ENCODE data around the gene CKAP2L.
"Not testable (repeated sequence)": the region's sequence is repeated elsewhere in the genome, so short reads cannot be mapped to it uniquely, and the experiment has no call there.

The CKAP2L gene

GRCh38 chr2:112724591-112725525 is 39.6 kb downstream of the CKAP2L start:
- DNase-seq = peak; percentile 51

DNA sequence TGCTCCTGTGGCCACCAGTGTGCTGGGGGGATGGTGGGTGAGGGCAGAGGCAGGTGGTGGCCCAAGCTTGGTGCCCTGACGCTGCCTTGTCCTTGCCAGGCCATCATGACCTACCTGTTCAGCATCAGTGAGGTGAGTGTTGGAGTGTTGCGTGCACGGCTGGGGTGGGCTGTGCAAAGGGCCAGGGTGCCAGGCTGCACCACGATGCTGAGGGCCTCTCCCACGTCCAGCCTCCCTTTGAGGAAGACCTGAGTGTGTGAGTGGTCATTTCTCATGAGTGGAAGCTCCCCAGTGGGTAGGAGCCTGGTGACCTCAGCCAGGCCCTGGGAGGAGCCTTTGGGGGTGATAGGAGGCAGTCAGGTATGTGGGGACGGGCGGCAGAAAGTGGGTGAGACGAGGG is 40.4 kb downstream of the CKAP2L start:
- no peak for DNase-seq

GRCh38 chr2:112723547-112723940 is 40.9 kb downstream of the CKAP2L start:
- no peak for DNase-seq

GRCh38 chr2:112722816-112723546 is 41.4 kb downstream of the CKAP2L start:
- DNase-seq = no peak

DNA sequence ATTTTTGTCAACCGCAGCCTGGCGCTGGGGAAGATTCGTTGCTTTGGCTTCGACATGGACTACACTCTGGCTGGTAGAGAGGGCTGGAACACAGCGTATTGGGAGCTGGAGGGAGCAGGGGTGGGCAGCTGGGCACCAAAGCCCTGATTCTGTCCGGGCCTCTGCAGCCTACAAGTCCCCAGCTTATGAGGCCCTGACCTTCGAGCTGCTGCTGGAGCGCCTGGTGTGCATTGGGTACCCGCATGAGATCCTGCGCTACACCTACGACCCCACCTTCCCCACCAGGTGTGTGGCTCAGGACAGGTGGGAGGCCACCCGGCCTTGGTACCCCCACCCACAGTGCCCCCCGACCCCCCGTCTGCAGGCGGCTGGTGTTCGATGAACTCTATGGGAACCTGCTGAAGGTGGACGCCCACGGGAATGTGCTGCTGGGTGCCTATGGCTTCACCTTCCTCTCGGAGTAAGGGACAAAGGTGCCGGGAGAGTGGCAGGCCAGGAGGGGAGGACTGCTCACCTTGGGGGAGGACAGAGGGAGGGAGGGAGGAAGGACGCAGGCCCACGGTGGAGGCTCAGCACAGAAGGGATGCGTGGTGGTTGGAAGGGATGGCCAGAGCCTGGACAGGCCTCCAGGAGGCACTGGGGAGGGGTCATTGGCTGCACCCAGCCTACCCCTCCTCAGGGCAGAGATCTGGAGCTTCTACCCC is 42.4 kb downstream of the CKAP2L start:
- DNase-seq = no peak

GRCh38 chr2:112720785-112721184 is 43.6 kb downstream of the CKAP2L start, which contains the start of gene NT5DC4:
NT5DC4 (plus strand) TSS chr2:112721020; CDS start chr2:112721080, 60 bp downstream.
- DNase-seq = no peak

DNA sequence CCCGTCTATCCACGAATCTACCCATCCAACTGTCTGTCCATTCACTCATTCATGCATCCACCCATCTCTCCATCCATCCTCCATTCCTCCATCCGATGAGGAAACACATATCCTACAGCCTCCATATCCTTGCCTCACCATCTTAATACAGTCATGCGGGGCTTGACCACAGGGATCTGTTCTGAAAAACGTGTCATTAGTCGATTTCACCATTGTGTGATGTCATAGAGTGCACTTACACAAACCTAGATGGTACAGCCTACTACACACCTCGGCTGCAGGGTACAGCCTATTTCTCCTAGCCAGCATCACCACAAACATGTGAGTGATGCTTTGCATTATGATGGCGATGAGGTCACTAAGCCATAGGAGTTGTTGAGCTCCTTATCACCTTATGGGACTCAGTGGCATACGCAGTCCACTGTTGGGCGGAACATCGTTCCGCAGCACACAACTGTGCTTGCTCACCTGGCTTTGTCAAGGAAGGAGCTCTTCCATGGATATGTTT is 45.5 kb downstream of the CKAP2L start:
- no peak for DNase-seq

DNA sequence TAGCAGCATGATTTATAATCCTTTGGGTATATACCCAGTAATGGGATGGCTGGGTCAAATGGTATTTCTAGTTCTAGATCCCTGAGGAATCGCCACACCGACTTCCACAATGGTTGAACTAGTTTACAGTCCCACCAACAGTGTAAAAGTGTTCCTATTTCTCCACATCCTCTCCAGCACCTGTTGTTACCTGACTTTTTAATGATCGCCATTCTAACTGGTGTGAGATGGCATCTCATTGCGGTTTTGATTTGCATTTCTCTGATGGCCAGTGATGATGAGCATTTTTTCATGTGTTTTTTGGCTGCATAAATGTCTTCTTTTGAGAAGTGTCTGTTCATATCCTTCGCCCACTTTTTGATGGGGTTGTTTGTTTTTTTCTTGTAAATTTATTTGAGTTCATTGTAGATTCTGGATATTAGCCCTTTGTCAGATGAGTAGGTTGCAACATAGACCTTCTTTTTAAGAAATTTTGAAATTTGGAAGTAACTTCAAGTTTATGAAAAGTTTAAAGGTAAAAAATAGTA is 47.5 kb downstream of the CKAP2L start:
- DNase-seq = not testable (repeated sequence)

GRCh38 chr2:112716094-112716493 is 48.3 kb downstream of the CKAP2L start:
- DNase-seq = not testable (repeated sequence)

- DNase-seq = no peak
Measured at GRCh38 chr2:112714836-112715631, 49.4 kb downstream of the CKAP2L start.

- no peak for DNase-seq
Measured at GRCh38 chr2:112714331-112714730, 50.1 kb downstream of the CKAP2L start.

- DNase-seq = no peak
Measured at GRCh38 chr2:112713926-112714325, 50.5 kb downstream of the CKAP2L start.

- DNase-seq = no peak
Measured at GRCh38 chr2:112713585-112713925, 50.9 kb downstream of the CKAP2L start.

DNA sequence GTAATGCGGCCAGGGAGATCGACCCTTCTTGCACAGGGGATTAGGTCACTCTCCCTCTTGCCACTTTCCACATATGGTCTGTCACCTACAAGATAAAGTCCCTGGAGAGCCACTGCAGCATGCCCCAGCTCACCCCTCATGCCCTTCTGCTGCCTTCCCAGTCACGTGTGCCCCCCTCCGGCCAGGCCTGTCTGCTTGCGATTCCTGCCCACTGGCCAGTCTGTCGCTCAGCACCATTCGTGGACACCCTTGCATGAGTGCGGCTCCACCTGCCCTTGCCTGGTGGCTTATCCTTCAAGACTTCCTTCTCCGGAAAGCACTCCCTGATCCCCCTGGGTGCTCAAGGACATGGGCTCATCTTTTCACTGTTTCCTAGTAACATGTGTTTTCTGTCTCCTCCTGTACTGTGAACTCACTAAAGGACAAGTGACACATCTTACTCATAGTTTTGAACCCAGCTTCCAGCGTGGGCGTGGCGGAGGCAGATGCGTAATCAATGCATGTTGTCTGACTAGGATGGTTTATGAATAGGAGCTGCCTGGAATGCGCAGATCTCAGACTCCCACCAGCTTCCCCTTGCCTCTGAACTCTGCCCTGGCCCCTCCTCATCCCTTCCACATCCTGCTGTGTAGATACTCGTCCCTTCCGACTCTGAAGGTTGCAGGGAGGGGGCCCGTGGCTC is 51.4 kb downstream of the CKAP2L start:
- peak; percentile 47 for DNase-seq

DNA sequence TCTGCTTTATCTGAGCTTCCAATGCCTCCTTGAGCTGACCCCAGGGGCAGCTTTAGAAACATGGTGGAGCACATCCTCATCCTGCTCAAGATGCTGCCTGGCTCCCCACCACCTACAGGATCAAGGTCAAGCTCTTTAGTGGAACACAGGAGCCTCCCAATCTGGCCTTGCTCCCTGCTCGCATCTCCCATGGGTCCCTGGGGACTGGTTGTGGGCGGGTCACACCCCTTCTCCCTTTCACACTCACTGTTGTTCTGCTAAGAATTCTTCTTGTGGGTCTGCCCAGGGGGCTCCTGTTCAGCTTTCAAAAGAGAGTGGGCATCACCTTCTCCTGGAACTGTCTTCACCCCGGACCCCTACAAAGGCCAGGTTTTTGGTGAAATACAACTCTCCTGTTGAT is 51.9 kb downstream of the CKAP2L start:
- no peak for DNase-seq

- no peak for DNase-seq
Measured at GRCh38 chr2:112710956-112711750, 53.3 kb downstream of the CKAP2L start.

GRCh38 chr2:112709703-112710102 is 54.7 kb downstream of the CKAP2L start:
- DNase-seq = peak; percentile 57

DNA sequence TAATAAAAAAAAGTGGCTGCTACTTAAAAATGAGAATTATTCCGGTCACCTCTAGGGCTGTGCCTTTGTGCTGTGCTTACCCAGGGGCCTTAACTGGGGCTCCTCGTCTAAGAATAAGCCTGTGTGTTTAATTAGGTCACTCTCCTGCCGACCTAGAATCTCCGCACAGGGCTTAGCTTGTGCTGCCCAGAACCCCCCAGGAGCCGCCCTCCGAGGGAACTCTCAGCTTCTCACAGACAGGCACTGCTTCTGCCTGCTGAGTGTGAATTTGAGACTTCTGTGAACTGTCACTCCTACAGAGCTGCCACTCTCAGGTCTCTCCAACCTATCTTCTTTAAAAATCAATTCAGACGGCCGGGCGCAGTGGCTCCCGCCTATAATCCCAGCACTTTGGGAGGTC is 55.4 kb downstream of the CKAP2L start:
- DNase-seq = peak; percentile 75

GRCh38 chr2:112706947-112707346 is 57.5 kb downstream of the CKAP2L start:
- not testable (repeated sequence) for DNase-seq

- no peak for DNase-seq
Measured at GRCh38 chr2:112706170-112706664, 58.2 kb downstream of the CKAP2L start.
